ENCODE data around the gene YRDC.
A peak's percentile ranks its signal among the peaks of the same experiment; 100 is the strongest.
"Not testable (repeated sequence)": the region's sequence is repeated elsewhere in the genome, so short reads cannot be mapped to it uniquely, and the experiment has no call there.

YRDC gene

DNA sequence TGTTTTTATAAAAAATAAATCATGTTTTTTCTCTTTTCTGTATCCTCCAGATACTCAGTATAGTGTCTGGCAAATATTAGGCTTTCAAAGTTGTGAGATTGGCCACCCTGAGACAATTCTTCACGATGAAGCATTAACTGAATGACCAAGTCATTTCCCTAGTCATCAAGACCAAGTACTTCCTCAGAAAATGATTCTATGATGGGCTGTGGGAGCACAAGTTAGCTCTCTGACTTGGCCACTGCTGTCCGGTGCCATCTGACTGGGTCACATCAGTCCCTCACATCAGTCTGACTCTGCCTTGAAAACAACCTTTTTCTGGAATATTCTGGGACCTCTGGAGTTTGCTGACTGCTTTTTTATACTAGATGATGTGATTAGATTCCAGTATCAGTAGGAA, 13.5 kb upstream of the YRDC start:
- FAIRE-seq, result no peak

DNA sequence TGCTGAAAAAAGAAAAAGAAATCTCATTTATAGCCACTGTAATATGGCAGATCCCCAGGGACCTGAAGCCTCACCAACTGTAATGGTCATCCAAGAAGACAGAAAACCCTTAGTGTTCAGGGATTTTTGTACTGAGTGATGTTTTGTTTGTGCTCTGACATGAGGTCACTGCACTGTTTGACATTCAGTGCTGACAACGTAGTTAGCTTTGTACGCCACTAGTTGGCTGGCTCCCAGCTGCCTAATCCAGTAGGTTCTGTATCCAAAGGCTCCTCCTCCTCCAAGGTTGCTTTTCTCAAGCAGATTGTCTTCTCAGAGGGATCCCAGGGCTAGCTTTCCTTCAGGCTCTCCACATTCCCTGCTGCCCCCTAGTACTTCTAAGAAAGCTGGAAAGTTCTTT, 9.5 kb upstream of the YRDC start:
- no peak for FAIRE-seq

DNA sequence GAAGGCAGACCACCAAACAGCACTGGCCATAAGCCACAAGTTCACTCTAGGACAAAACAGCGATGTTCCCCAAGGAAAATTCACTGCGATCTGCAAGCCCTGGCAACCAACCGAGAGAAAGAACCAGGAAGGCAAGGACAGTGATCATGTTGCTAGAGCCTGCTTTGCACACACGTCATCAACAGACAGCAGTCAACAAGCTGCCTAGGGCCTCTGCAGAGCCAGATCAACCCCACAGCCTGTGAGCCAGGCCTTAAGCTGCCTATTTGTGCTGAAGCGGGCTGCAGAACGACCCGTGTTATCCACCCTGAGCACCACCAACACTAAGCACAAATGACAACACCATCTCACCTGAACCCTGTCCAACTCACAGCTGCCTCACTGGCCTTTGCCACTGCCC, 6.2 kb upstream of the YRDC start:
- no peak for FAIRE-seq

DNA sequence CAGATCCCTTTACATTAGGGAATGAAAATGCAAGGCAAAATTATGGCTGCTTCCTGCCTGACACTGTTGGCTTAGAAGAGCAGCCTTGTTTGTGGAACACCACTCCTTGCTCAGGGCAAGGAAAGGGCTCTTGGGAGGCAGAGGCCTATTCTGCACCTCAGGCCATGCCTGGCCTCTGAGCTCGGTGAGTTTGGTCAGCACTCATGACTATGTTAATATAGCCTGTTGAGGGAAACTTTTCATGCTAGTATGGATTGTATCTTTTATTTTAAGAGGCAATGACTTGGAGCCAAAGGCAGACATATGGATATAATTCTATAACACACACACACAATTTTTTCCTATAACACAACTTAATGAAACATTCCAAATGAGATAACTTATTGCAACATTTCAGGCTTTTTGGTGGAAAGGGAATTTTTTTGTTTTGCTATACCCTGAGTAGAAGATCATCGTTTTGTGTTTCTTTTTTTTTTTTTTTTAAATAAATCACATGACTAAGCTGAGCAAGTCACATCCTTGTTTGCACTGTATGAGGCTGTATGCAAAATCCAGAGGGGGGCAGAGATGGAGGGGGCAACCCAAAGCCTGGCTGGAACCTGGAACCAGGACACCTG, 5.6 kb upstream of the YRDC start:
- no peak for FAIRE-seq

GRCh38 chr1:37811027-37811655, 3.1 kb upstream of the YRDC start:
- peak; percentile 70 for FAIRE-seq

DNA sequence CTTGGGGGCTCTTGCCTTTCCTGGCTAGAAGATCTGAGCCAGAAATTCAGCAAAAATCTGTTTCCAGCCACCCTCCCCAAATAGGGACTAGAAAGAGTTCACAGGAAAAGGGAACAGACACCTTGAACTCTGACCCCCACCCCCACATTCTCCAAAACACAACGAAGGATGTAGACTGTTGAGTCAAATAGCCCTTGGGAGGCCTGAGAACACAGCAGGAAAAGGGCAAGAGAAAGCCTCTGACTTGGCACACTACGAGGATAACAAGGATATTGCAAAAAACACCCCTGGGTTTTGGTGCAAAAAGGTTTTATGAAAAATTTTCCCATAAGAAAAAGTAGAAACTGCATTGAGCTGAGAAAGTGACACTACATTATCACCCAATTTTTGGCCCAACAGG, 1.9 kb upstream of the YRDC start:
- no peak for FAIRE-seq

- FAIRE-seq, result no peak
Measured at GRCh38 chr1:37808369-37809319, 636 bp upstream of the YRDC start.

DNA sequence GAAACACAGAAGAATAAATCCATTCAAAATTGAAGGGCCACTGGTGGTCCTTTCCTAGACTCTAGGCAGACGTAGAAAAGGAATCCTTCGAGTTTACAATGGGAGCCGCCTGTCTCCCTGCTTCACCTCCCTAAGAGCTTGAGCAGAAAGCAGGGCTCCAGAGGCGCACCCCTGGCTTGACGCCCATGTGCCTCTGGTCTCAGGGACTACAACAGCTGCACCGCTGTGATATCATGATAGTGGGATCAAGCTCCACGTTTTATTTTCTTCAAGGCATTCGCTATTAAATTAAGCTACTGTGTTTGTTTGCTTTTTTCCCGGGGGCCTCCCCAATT, 821 bp downstream of the YRDC start:
- FAIRE-seq, result no peak

GRCh38 chr1:37802439-37802838, 5.6 kb downstream of the YRDC start:
- FAIRE-seq, result no peak

GRCh38 chr1:37797750-37798345, 10.2 kb downstream of the YRDC start:
- no peak for FAIRE-seq

- no peak for FAIRE-seq
Measured at GRCh38 chr1:37795340-37796125, 12.5 kb downstream of the YRDC start.

GRCh38 chr1:37794372-37795339, 13.4 kb downstream of the YRDC start:
- FAIRE-seq, result no peak

- FAIRE-seq, result no peak
Measured at GRCh38 chr1:37793773-37794371, 14.1 kb downstream of the YRDC start, which contains the start of gene MANEAL. Gene MANEAL, plus strand, starts transcription at chr1:37793847. Its CDS starts 336 bp downstream, at chr1:37794183.

- FAIRE-seq, result no peak
Measured at GRCh38 chr1:37792943-37793686, 14.9 kb downstream of the YRDC start.

DNA sequence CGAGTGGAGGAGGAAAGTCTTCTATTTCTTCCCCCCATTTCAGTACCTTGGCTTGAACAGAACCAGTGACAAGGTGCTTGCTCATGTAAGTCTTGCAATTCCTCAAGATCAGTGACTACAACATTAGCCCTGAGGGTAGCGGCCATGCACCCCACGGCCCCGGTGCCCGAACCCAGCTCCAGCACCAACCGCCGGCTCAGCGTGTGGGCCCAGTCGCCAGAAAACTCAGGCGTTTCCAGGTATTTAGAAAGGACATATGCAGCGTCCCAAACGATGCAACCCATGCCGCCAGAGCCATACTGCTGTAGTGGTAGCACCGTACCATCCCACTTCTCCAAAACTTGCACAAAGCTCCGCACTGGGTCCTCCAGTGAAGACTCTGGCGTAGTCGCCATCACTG, 25.5 kb downstream of the YRDC start:
- FAIRE-seq, result no peak

DNA sequence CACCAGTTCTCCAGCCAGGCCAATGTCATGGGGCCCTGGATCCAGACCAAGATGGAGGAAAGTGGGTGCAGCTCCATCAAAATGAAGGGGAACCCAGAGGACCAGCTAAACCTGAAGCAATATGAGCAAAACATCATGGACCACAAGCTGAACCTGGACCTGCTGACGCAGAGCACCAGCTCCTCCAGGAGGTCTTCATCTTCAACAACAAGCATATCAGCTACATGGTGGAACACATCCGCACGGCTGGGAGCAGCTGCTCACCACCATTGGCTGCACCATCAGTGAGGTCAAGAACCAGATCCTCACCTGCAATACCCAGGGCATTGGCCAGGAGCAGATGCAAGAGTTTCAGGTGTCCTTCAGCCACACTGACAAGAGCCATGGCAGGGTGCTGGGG, 29.4 kb downstream of the YRDC start:
- FAIRE-seq, result no peak

DNA sequence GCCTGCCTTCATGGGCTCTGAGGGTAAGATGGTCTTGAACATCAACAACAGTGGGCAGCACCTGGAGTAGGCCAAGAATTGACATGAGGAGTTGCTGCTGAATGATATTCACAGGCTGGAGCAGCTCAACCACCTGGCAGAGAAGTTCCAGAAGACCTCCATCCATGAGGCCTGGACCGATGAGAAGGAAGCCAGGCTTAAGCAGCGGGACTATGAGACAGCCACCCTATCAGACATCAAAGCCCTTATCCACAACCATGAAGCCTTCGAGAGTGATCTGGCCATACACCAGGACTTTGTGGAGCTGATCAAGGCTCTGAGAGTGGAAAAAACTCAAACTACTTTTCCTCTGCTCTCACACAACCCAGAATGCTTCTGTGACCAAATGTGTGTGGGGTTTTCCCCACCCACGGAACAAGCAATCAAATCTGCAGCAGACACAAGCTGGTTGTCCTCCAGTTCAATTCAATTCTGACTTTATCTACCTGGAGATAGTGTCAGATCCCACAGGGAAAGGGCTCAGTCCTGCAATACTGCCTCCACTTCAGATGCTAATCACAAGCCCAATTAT, 31.0 kb downstream of the YRDC start:
- FAIRE-seq, result no peak

DNA sequence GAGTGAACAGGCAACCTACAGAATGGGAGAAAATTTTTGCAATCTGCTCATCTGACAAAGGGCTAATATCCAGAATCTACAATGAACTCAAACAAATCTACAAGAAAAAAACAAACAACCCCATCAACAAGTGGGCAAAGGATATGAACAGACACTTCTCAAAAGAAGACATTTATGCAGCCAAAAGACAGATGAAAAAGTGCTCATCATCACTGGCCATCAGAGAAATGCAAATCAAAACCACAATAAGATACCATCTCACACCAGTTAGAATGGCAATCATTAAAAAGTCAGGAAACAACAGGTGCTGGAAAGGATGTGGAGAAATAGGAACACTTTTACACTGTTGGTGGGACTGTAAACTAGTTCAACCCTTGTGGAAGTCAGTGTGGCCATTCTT, 36.6 kb downstream of the YRDC start:
- not testable (repeated sequence) for FAIRE-seq

DNA sequence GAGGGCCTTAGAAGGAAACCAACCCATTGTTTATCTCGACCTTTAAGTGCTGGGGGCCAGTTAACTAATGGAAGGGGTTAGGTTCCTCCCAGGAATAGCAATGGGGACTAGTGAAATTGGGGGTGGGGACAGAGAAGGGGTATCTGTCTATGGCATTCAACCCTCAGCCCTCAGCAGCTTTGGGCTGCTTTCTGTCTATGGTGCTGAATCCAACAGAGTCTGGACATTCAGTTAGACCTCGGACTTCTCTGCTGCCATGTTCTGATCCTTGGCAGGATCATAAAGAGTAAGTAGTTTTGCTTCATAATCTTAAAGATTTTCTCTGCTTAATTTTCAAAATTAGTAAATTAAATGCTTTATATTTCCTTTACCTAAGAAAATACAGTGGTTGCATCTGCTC, 40.5 kb downstream of the YRDC start:
- no peak for FAIRE-seq

Measured in A204.1 (cell line).